K562 (cell line): Measurements from ENCODE around the gene PAX8. TPM values are rescaled to one million over a fixed set of nuclear protein-coding genes. Genes with fewer than 3 reads are reported as not detected.
A peak's percentile ranks its signal among the peaks of the same experiment; 100 is the strongest.

Source experiments
- CREB1 ChIP-seq, 2 experiments: sonication (generic) in 1 of 2; formaldehyde crosslinking in 1 of 2; IDR thresholded peaks; 2 replicates each; pipeline versions ENCODE4 v1.6.1 to v1.8.0; 2012 to 2022; ENCODE audit warnings: inconsistent platforms in 1 of 2, mild to moderate bottlenecking in 1 of 2, missing genetic modification reagents in 1 of 2, moderate library complexity in 1 of 2
- HDAC8 ChIP-seq: fragments of 450-650 bp; IDR thresholded peaks from 2 replicates; pipeline ENCODE4 v1.6.1; 2016; ENCODE audit warnings: mild to moderate bottlenecking, missing genetic modification characterization, moderate library complexity, missing compliant biosample characterization
- LCOR ChIP-seq: sonication (generic); formaldehyde crosslinking; IDR thresholded peaks from 2 replicates; pipeline ENCODE4 v1.8.0; 2022; ENCODE audit warnings: mild to moderate bottlenecking, missing genetic modification reagents
- MTA2 ChIP-seq: fragments of 450-650 bp; IDR thresholded peaks from 2 replicates; pipeline ENCODE4 v1.6.1; 2016; ENCODE audit warnings: low read depth
- NCOA6 ChIP-seq: fragments of 450-650 bp; IDR thresholded peaks from 2 replicates; pipeline ENCODE4 v1.6.1; 2017; ENCODE audit warnings: mild to moderate bottlenecking
- NFE2 ChIP-seq: IDR thresholded peaks from 2 replicates; pipeline ENCODE4 v1.6.1; 2014; ENCODE audit warnings: antibody characterized with exemption, low read depth
- PYGO2 ChIP-seq: fragments of 450-650 bp; IDR thresholded peaks from 2 replicates; pipeline ENCODE4 v1.6.1; 2016; ENCODE audit warnings: mild to moderate bottlenecking, missing genetic modification characterization, moderate library complexity, missing compliant biosample characterization
- RFX5 ChIP-seq: IDR thresholded peaks from 2 replicates; pipeline ENCODE4 v1.6.1; 2011; ENCODE audit warnings: low read depth, mild to moderate bottlenecking, improper control_type of control experiment, low read length
- SMARCC2 ChIP-seq: fragments of 450-650 bp; IDR thresholded peaks from 2 replicates; pipeline ENCODE4 v1.6.1; 2017; ENCODE audit warnings: antibody characterized with exemption, moderate library complexity, mild to moderate bottlenecking, low read depth
- SPI1 ChIP-seq: IDR thresholded peaks from 2 replicates; pipeline ENCODE4 v1.6.1; 2011; ENCODE audit warnings: low read depth, low read length, control low read depth, borderline replicate concordance
- SREBF1 ChIP-seq: fragments of 150-350 bp; IDR thresholded peaks from 2 replicates; pipeline ENCODE4 v1.6.1; 2014; ENCODE audit warnings: antibody characterized with exemption, low read depth, low read length, borderline replicate concordance
- STAG1 ChIP-seq: sonication (generic); formaldehyde crosslinking; IDR thresholded peaks from 2 replicates; pipeline ENCODE4 v1.5.0; 2020; ENCODE audit warnings: missing genetic modification reagents, borderline replicate concordance
- TAF15 ChIP-seq: fragments of 200-400 bp; formaldehyde crosslinking; IDR thresholded peaks from 2 replicates; pipeline ENCODE4 v1.6.1; 2017; ENCODE audit warnings: mild to moderate bottlenecking, low read depth, low read length, moderate library complexity
- TRIM25 ChIP-seq: fragments of 450-650 bp; IDR thresholded peaks from 2 replicates; pipeline ENCODE4 v1.7.0; 2016; ENCODE audit warnings: borderline replicate concordance
- U2AF1 ChIP-seq: fragments of 200-400 bp; formaldehyde crosslinking; optimal IDR thresholded peaks from 2 replicates; pipeline ENCODE3; 2017; ENCODE audit warnings: mild to moderate bottlenecking, low read depth, low read length, moderate library complexity
- ZBTB7A ChIP-seq: IDR thresholded peaks from 2 replicates; pipeline ENCODE4 v1.6.1; 2011; ENCODE audit warnings: low read depth, mild to moderate bottlenecking, low read length, moderate library complexity, borderline replicate concordance; ENCODE audit not compliant: control insufficient read depth
- ZNF408 ChIP-seq: fragments of 250-450 bp; sonication (Bioruptor Pico); IDR thresholded peaks from 2 replicates; pipeline ENCODE4 v1.4.0; 2020; ENCODE audit warnings: low read depth, mild to moderate bottlenecking, moderate library complexity
- ZNF431 ChIP-seq: sonication (generic); formaldehyde crosslinking; IDR thresholded peaks from 2 replicates; pipeline ENCODE4 v1.8.0; 2022; ENCODE audit warnings: mild to moderate bottlenecking, missing genetic modification reagents
- ZNF444 ChIP-seq: fragments of 250-450 bp; sonication (Bioruptor Pico); IDR thresholded peaks from 2 replicates; pipeline ENCODE4 v1.4.0; 2020; ENCODE audit warnings: mild to moderate bottlenecking, moderate library complexity
- ZNF696 ChIP-seq: fragments of 250-450 bp; sonication (Bioruptor Pico); conservative IDR thresholded peaks from 2 replicates; pipeline ENCODE4 v1.4.0; 2020; ENCODE audit warnings: mild to moderate bottlenecking, moderate library complexity
- polyA plus RNA-seq, 8 experiments: library from polyadenylated mRNA; depleted of rRNA in 4 of 8; stranded (reverse) in 5 of 8; unstranded in 3 of 8; fragments of >200 nt; fragmentation: Nextera tagmentation in 2 of 8; fragmentation: Illumina TruSeq in 1 of 8; extraction: Ambion mirVana in 2 of 8; extraction: Trizol in 1 of 8; gene quantifications; 2 replicates each; pipeline versions ENCODE4 v1.2.1 to v1.2.3, GENCODE V29; 2011 to 2014; ENCODE audit warnings: inconsistent platforms in 1 of 8, missing spikeins in 1 of 8
- total RNA-seq, 7 experiments: library from RNA; depleted of rRNA in 6 of 7; stranded (reverse); fragments of >200 nt in 6 of 7; fragmentation: Illumina TruSeq in 2 of 7; extraction: Trizol in 2 of 7; gene quantifications; 2 replicates each; pipeline versions ENCODE4 v1.2.1 to v1.2.3, GENCODE V29; 2011 to 2021; ENCODE audit warnings: low replicate concordance in 1 of 7
- TF ChIP-seq, protein P1 (sequence below), 2 experiments: fragments of 450-650 bp in 1 of 2; sonication (generic) in 1 of 2; formaldehyde crosslinking in 1 of 2; IDR thresholded peaks in 1 of 2; conservative IDR thresholded peaks in 1 of 2; 2 replicates each; pipeline versions ENCODE4 v1.6.1 to v1.8.1; 2016 to 2023; ENCODE audit warnings: mild to moderate bottlenecking in 2 of 2, moderate library complexity in 2 of 2, inconsistent platforms in 1 of 2, missing genetic modification reagents in 1 of 2
- TF ChIP-seq, protein P2 (sequence below): sonication (generic); formaldehyde crosslinking; IDR thresholded peaks from 2 replicates; pipeline ENCODE4 v1.4.0; 2020; ENCODE audit warnings: mild to moderate bottlenecking, missing genetic modification reagents
- TF ChIP-seq, protein P3 (sequence below): fragments of 250-450 bp; sonication (Bioruptor Pico); IDR thresholded peaks from 2 replicates; pipeline ENCODE4 v1.5.0; 2021

The PAX8 gene
- total and polyA plus RNA-seq, 9 of the 15 experiments (the other 6 are each of a cell fraction or from before 2014, with no cell fraction given): 0.13 to 2.1 (median 0.51) TPM

- TF ChIP-seq ZBTB7A (peak; percentile 86), PYGO2 (tag) (no peak), NFE2 (no peak), TRIM25 (no peak), SREBF1 (no peak), HDAC8 (tag) (no peak), ZNF431 (CRISPR knock-in tag) (no peak), CREB1 (IDR thresholded peaks at IDR 0.05) (no peak), CREB1 (CRISPR knock-in tag; IDR thresholded peaks at IDR 0.05) (no peak; the same call in 1 of the 2 replicates), ZNF444 (CRISPR knock-in tag) (no peak), MTA2 (no peak), U2AF1 (no peak), SPI1 (peak; percentile 79), STAG1 (CRISPR knock-in tag) (no peak), ZNF696 (CRISPR knock-in tag) (no peak), TAF15 (no peak), NCOA6 (no peak), SMARCC2 (no peak), LCOR (0 out of 2 replicates have a peak, but pooled peaks have one; percentile 26), RFX5 (no peak), ZNF408 (CRISPR knock-in tag) (no peak)
- TF ChIP-seq, protein P1, sequence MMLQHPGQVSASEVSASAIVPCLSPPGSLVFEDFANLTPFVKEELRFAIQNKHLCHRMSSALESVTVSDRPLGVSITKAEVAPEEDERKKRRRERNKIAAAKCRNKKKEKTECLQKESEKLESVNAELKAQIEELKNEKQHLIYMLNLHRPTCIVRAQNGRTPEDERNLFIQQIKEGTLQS (IDR thresholded peaks at IDR 0.05): no peak
- TF ChIP-seq, protein P1 (CRISPR knock-in tag; conservative IDR thresholded peaks at IDR 0.05): no peak
- TF ChIP-seq, protein P2, sequence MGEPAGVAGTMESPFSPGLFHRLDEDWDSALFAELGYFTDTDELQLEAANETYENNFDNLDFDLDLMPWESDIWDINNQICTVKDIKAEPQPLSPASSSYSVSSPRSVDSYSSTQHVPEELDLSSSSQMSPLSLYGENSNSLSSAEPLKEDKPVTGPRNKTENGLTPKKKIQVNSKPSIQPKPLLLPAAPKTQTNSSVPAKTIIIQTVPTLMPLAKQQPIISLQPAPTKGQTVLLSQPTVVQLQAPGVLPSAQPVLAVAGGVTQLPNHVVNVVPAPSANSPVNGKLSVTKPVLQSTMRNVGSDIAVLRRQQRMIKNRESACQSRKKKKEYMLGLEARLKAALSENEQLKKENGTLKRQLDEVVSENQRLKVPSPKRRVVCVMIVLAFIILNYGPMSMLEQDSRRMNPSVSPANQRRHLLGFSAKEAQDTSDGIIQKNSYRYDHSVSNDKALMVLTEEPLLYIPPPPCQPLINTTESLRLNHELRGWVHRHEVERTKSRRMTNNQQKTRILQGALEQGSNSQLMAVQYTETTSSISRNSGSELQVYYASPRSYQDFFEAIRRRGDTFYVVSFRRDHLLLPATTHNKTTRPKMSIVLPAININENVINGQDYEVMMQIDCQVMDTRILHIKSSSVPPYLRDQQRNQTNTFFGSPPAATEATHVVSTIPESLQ (CRISPR knock-in tag): no peak
- TF ChIP-seq, protein P3, sequence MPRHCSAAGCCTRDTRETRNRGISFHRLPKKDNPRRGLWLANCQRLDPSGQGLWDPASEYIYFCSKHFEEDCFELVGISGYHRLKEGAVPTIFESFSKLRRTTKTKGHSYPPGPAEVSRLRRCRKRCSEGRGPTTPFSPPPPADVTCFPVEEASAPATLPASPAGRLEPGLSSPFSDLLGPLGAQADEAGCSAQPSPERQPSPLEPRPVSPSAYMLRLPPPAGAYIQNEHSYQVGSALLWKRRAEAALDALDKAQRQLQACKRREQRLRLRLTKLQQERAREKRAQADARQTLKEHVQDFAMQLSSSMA (CRISPR knock-in tag): no peak
Observed at GRCh38 chr2:113173542-113174375, 105.0 kb downstream of the PAX8 start, which contains the start of gene PSD4 (continued).
